ACC112 (cell line): Measurements from ENCODE around the gene NUP205.

Experiments
- H2AFZ ChIP-seq: fragments of 200-600 bp; sonication (generic); one replicate; pipeline ENCODE4 v1.6.0; 2017; ENCODE audit warnings: antibody characterized with exemption, low read length; ENCODE audit not compliant: unreplicated experiment
- H3K27ac ChIP-seq: fragments of 200-600 bp; sonication (generic); 2 replicates; pipeline ENCODE4 v1.5.1; 2014; ENCODE audit warnings: low read depth, mild to moderate bottlenecking, antibody characterized with exemption, low read length, moderate library complexity
- H3K27me3 ChIP-seq: fragments of 200-600 bp; sonication (generic); 2 replicates; pipeline ENCODE4 v1.6.1; 2014; ENCODE audit warnings: mild to moderate bottlenecking, antibody characterized with exemption, low read length, moderate library complexity, mixed read lengths; ENCODE audit not compliant: insufficient read depth
- H3K36me3 ChIP-seq: fragments of 200-600 bp; sonication (generic); 2 replicates; pipeline ENCODE4 v1.6.1; 2016; ENCODE audit warnings: mild to moderate bottlenecking, antibody characterized with exemption, low read length, moderate library complexity, mixed read lengths; ENCODE audit not compliant: insufficient read depth
- H3K4me1 ChIP-seq: fragments of 200-600 bp; sonication (generic); one replicate; pipeline ENCODE4 v1.6.1; 2016; ENCODE audit warnings: low read length, mixed read lengths; ENCODE audit not compliant: insufficient read depth, unreplicated experiment, control insufficient read depth
- H3K4me3 ChIP-seq: fragments of 200-600 bp; sonication (generic); 2 replicates; pipeline ENCODE4 v1.5.1; 2014; ENCODE audit warnings: mild to moderate bottlenecking, low read depth, low read length
- H3K79me2 ChIP-seq: fragments of 200-600 bp; sonication (generic); one replicate; pipeline ENCODE4 v1.6.0; 2016; ENCODE audit warnings: low read length; ENCODE audit not compliant: control insufficient read depth, unreplicated experiment, insufficient read depth

Gene NUP205

GRCh38 chr7:135578569-135578968, 20.9 kb downstream of the NUP205 start:
- Histone ChIP-seq H3K27me3 (no peaks in the 10 kb centered on the region), H3K4me1 (no peaks in the 10 kb centered on the region), H3K36me3 (peaks cover 62% of the 10 kb centered on the region), H2AFZ (no peak overlapping the region), H3K79me2 (peaks cover under 1% of the 10 kb centered on the region), H3K27ac (no peak overlapping the region), H3K4me3 (no peak overlapping the region)

GRCh38 chr7:135584362-135585353, 26.9 kb downstream of the NUP205 start:
- Histone ChIP-seq H3K4me1 (no peaks in the 10 kb centered on the region), H3K36me3 (peaks cover 32% of the 10 kb centered on the region), H2AFZ (no peak overlapping the region), H3K4me3 (no peak overlapping the region), H3K27ac (peak overlapping the region; percentile 78), H3K79me2 (no peaks in the 10 kb centered on the region), H3K27me3 (no peaks in the 10 kb centered on the region)

- H3K4me1 ChIP-seq: peaks cover 29% of the 10 kb centered on the region
- H3K36me3 ChIP-seq: peaks cover 37% of the 10 kb centered on the region
Observed at GRCh38 chr7:135597181-135597925, 39.6 kb downstream of the NUP205 start.

GRCh38 chr7:135597926-135598305, 40.2 kb downstream of the NUP205 start:
- Histone ChIP-seq H3K79me2 (no peaks in the 10 kb centered on the region), H3K4me3 (peak overlapping the region; percentile 35), H3K4me1 (peaks cover 29% of the 10 kb centered on the region), H3K36me3 (peaks cover 40% of the 10 kb centered on the region), H3K27ac (peak overlapping the region; percentile 22), H3K27me3 (no peaks in the 10 kb centered on the region), H2AFZ (peak overlapping the region; percentile 32)

More at GRCh38 chr7:135597181-135597925, 39.6 kb downstream of the NUP205 start:
- Histone ChIP-seq H3K27me3 (no peaks in the 10 kb centered on the region), H3K79me2 (no peaks in the 10 kb centered on the region), H2AFZ (peak overlapping the region; percentile 32), H3K27ac (peak overlapping the region; percentile 22), H3K4me3 (peak overlapping the region; percentile 35)

GRCh38 chr7:135599471-135599870, 41.8 kb downstream of the NUP205 start:
- H3K27ac ChIP-seq: peak overlapping the region; percentile 28; the same call in 1 of the 2 replicates
- peaks cover 29% of the 10 kb centered on the region for H3K4me1 ChIP-seq
- H2AFZ ChIP-seq: no peak overlapping the region
- no peaks in the 10 kb centered on the region for H3K27me3 ChIP-seq
- no peak overlapping the region for H3K4me3 ChIP-seq
- peaks cover 30% of the 10 kb centered on the region for H3K36me3 ChIP-seq
- no peaks in the 10 kb centered on the region for H3K79me2 ChIP-seq

GRCh38 chr7:135600226-135600625, 42.5 kb downstream of the NUP205 start:
- H3K36me3 ChIP-seq: peaks cover 29% of the 10 kb centered on the region
- no peaks in the 10 kb centered on the region for H3K27me3 ChIP-seq
- H3K4me3 ChIP-seq: no peak overlapping the region
- no peaks in the 10 kb centered on the region for H3K79me2 ChIP-seq
- H3K4me1 ChIP-seq: peaks cover 29% of the 10 kb centered on the region
- H3K27ac ChIP-seq: no peak overlapping the region
- no peak overlapping the region for H2AFZ ChIP-seq

- Histone ChIP-seq H3K27me3 (no peaks in the 10 kb centered on the region), H3K4me3 (no peak overlapping the region), H3K4me1 (peaks cover 29% of the 10 kb centered on the region), H3K79me2 (no peaks in the 10 kb centered on the region), H2AFZ (no peak overlapping the region), H3K36me3 (peaks cover 31% of the 10 kb centered on the region), H3K27ac (no peak overlapping the region)
Observed at GRCh38 chr7:135601182-135601581, 43.5 kb downstream of the NUP205 start.

GRCh38 chr7:135602304-135602703, 44.6 kb downstream of the NUP205 start:
- Histone ChIP-seq H3K36me3 (peaks cover 41% of the 10 kb centered on the region), H3K27me3 (no peaks in the 10 kb centered on the region), H3K4me3 (no peak overlapping the region), H3K27ac (peak overlapping the region; percentile 58), H3K4me1 (peaks cover 24% of the 10 kb centered on the region), H2AFZ (no peak overlapping the region), H3K79me2 (no peaks in the 10 kb centered on the region)

GRCh38 chr7:135616136-135616535, 58.4 kb downstream of the NUP205 start:
- H3K4me1 ChIP-seq: peaks cover 12% of the 10 kb centered on the region
- H3K27me3 ChIP-seq: no peaks in the 10 kb centered on the region
- no peaks in the 10 kb centered on the region for H3K79me2 ChIP-seq
- no peak overlapping the region for H2AFZ ChIP-seq
- no peak overlapping the region for H3K27ac ChIP-seq
- H3K4me3 ChIP-seq: no peak overlapping the region
- H3K36me3 ChIP-seq: peaks cover 38% of the 10 kb centered on the region

GRCh38 chr7:135617781-135618180, 60.1 kb downstream of the NUP205 start:
- no peak overlapping the region for H3K27ac ChIP-seq
- no peaks in the 10 kb centered on the region for H3K79me2 ChIP-seq
- peaks cover 36% of the 10 kb centered on the region for H3K36me3 ChIP-seq
- H3K27me3 ChIP-seq: no peaks in the 10 kb centered on the region
- peaks cover 14% of the 10 kb centered on the region for H3K4me1 ChIP-seq
- H2AFZ ChIP-seq: no peak overlapping the region
- H3K4me3 ChIP-seq: no peak overlapping the region
